ENCODE results near the gene GSTCD.

- TF ChIP-seq CTCF (IDR thresholded peaks at IDR 0.05) (no peak), POLR2A (IDR thresholded peaks at IDR 0.05) (no peak)
These were observed 43.2 kb downstream of the GSTCD start for GRCh38 chr4:105751718-105752299.

Measured in body of pancreas (tissue), 4 donors.